A549 (cell line): Measurements from ENCODE around the gene KANSL1. TPM values are rescaled to one million over a fixed set of nuclear protein-coding genes. Genes with fewer than 3 reads are reported as not detected.
A peak's percentile ranks its signal among the peaks of the same experiment; 100 is the strongest.

Experiments used
- ATAC-seq, 2 experiments: fragments of 200-7000 bp in 1 of 2; fragments of >200 bp in 1 of 2; cut with Nextera tagmentation in 1 of 2; cut with Tn5 transposase in 1 of 2; 3 replicates each; pipeline versions ENCODE4 v1.8.0 to v1.9.1; 2018 to 2020; ENCODE audit warnings: mild to moderate bottlenecking in 1 of 2, moderate library complexity in 1 of 2
- CTCF ChIA-PET: fragments of 300-600 bp; sonication (Branson Sonifier 250); formaldehyde crosslinking; extraction: SDS; loops from one replicate; lab custom pipeline; 2021; ENCODE audit warnings: antibody characterized with exemption, inconsistent platforms; lab: Yijun Ruan, JAX
- POLR2A ChIA-PET: fragments of 350-600 bp; formaldehyde crosslinking; extraction: SDS; loops from one replicate; lab custom pipeline; 2021; ENCODE audit warnings: antibody characterized with exemption, inconsistent platforms; lab: Yijun Ruan, JAX
- DNase-seq, 2 experiments: peaks; one replicate each; pipeline versions ENCODE4 v3.0.0 to v3.0.0-alpha.2; 2011 to 2016; ENCODE audit warnings: low read depth in 1 of 2, low spot score in 1 of 2
- FAIRE-seq: peaks from 2 replicates; lab custom pipeline; 2011; peaks lifted over from hg19 to GRCh38; lab: Jason Lieb, UNC
- H3K27ac ChIP-seq, 2 experiments: fragments of >200 bp; sonication (Bioruptor Twin); formaldehyde crosslinking; 3 replicates each; pipeline ENCODE4 v1.5.1; 2016 to 2017
- H3K4me1 ChIP-seq: fragments of >200 bp; sonication (Bioruptor Twin); formaldehyde crosslinking; 3 replicates; pipeline ENCODE4 v1.6.1; 2016
- H3K4me2 ChIP-seq: fragments of >200 bp; sonication (Bioruptor Twin); formaldehyde crosslinking; 3 replicates; pipeline ENCODE4 v1.6.1; 2016
- H3K4me3 ChIP-seq: fragments of >200 bp; sonication (Bioruptor Twin); formaldehyde crosslinking; 3 replicates; pipeline ENCODE4 v1.5.1; 2016
- H3K9me3 ChIP-seq: fragments of >200 bp; sonication (Bioruptor Twin); formaldehyde crosslinking; 3 replicates; pipeline ENCODE4 v1.6.1; 2016
- CBX8 ChIP-seq: fragments of 200-600 bp; sonication (generic); IDR thresholded peaks from 2 replicates; pipeline ENCODE4 v1.6.1; 2016
- CHD2 ChIP-seq: fragments of 150-350 bp; IDR thresholded peaks from 2 replicates; pipeline ENCODE4 v1.6.1; 2014; ENCODE audit warnings: low read length; ENCODE audit not compliant: partially characterized antibody
- CHD4 ChIP-seq: fragments of 200-600 bp; sonication (generic); IDR thresholded peaks from 2 replicates; pipeline ENCODE4 v1.6.1; 2016; ENCODE audit warnings: antibody characterized with exemption, mild to moderate bottlenecking, borderline replicate concordance
- EHF ChIP-seq: fragments of 250-450 bp; sonication (Bioruptor Pico); IDR thresholded peaks from 2 replicates; pipeline ENCODE4 v1.5.0; 2020; ENCODE audit warnings: mild to moderate bottlenecking
- ESRRA ChIP-seq: fragments of 150-350 bp; IDR thresholded peaks from 2 replicates; pipeline ENCODE4 v1.6.1; 2014; ENCODE audit warnings: mild to moderate bottlenecking, low read length, borderline replicate concordance
- FOSB ChIP-seq: fragments of 250-450 bp; sonication (Bioruptor Pico); IDR thresholded peaks from 2 replicates; pipeline ENCODE4 v1.5.0; 2020; ENCODE audit warnings: mild to moderate bottlenecking, moderate library complexity
- HDAC2 ChIP-seq: fragments of 200-600 bp; sonication (generic); IDR thresholded peaks from 2 replicates; pipeline ENCODE4 v1.6.1; 2016
- KDM5A ChIP-seq: fragments of 200-600 bp; sonication (generic); IDR thresholded peaks from 2 replicates; pipeline ENCODE4 v1.6.1; 2016; ENCODE audit warnings: antibody characterized with exemption, mild to moderate bottlenecking
- MAFK ChIP-seq: fragments of 450-650 bp; IDR thresholded peaks from 2 replicates; pipeline ENCODE4 v1.6.1; 2014; ENCODE audit not compliant: partially characterized antibody
- MAZ ChIP-seq: fragments of 150-350 bp; IDR thresholded peaks from 2 replicates; pipeline ENCODE4 v1.6.1; 2014; ENCODE audit warnings: antibody characterized with exemption, low read depth, low read length, borderline replicate concordance
- MYC ChIP-seq: IDR thresholded peaks from 2 replicates; pipeline ENCODE4 v1.6.1; 2012; ENCODE audit warnings: mild to moderate bottlenecking, inconsistent platforms, low read length, improper control_type of control experiment, borderline replicate concordance
- NFE2L2 ChIP-seq: fragments of 150-350 bp; conservative IDR thresholded peaks from 2 replicates; pipeline ENCODE4 v1.6.1; 2014; ENCODE audit warnings: low read length
- PHF8 ChIP-seq: fragments of 200-600 bp; sonication (generic); IDR thresholded peaks from 2 replicates; pipeline ENCODE4 v1.6.1; 2016; ENCODE audit warnings: low read depth, mild to moderate bottlenecking, antibody characterized with exemption, moderate library complexity, borderline replicate concordance
- REST ChIP-seq: fragments of 200-600 bp; sonication (generic); IDR thresholded peaks from 2 replicates; pipeline ENCODE4 v1.6.1; 2016; ENCODE audit warnings: antibody characterized with exemption, mild to moderate bottlenecking, moderate library complexity
- SMC3 ChIP-seq: fragments of >200 bp; sonication (Bioruptor Twin); formaldehyde crosslinking; IDR thresholded peaks from 3 replicates; pipeline ENCODE4 v1.6.1; 2018; ENCODE audit warnings: inconsistent platforms
- WGBS: methylation state at CpG from one replicate; pipeline ENCODE4 v1.1.6; 2017; ENCODE audit errors: missing lambda C conversion rate; 5-methylcytosine and 5-hydroxymethylcytosine counted together
- polyA plus RNA-seq, 4 experiments: library from polyadenylated mRNA; depleted of rRNA in 3 of 4; stranded (reverse); fragments of >200 nt; fragmentation: RNase III in 1 of 4; extraction: RNeasy Plus Mini Kit Qiagen cat#74134 plus additional on column Dnase treatment in 1 of 4; gene quantifications; 2 replicates in 3 of 4; 3 replicates in 1 of 4; pipeline ENCODE4 v1.2.3, GENCODE V29; 2011 to 2017
- TF ChIP-seq, protein P1 (sequence below): fragments of >200 bp; sonication (Bioruptor Twin); formaldehyde crosslinking; IDR thresholded peaks from 2 replicates; pipeline ENCODE4 v1.6.1; 2016
- TF ChIP-seq, protein P2 (sequence below): fragments of >200 bp; sonication (Bioruptor Twin); formaldehyde crosslinking; IDR thresholded peaks from 3 replicates; pipeline ENCODE4 v1.5.1; 2016
- TF ChIP-seq, protein P3 (sequence below): fragments of 250-450 bp; sonication (Bioruptor Pico); IDR thresholded peaks from 2 replicates; pipeline ENCODE4 v1.5.0; 2021; ENCODE audit warnings: mild to moderate bottlenecking, moderate library complexity, borderline replicate concordance
- TF ChIP-seq, protein P4 (sequence below): fragments of >200 bp; sonication (Bioruptor Twin); formaldehyde crosslinking; IDR thresholded peaks from 3 replicates; pipeline ENCODE4 v1.6.1; 2016

The KANSL1 gene
- polyA plus RNA-seq, 2 of the 4 experiments (the other 2 are of a cell fraction): 22.6 to 27.9 TPM

DNA sequence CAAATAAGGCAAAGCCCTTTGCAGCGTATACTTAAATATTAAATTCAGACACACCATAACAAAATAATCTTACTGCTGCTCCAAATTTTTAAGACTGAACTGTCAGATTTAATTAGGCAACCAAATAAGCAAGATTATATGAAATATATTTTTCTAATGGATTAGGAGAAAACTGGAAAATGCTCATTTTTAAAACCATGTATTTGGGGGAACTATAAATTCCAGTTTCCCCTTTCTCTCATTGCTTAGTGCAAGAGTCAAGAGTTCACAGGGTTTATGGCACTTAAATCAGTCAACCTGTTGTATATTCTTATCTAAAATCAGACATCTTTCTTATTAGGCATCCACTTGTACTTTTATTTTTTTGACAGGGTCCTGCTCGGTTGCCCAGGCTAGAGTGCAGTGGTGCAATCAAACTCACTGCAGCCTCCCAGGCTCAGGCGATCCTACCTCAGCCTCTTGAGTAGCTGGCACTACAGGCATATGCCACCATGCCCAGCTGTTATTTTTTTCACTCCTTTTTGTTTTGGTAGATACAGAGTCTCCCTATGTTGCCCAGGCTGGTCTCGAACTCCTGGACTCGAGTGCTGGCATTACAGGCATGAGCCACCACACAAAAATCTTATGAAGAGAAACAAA, 2.1 kb upstream of the KANSL1 start:
- no peak overlapping the region for H3K4me3 ChIP-seq
- CTCF ChIA-PET: interaction anchor here (0.6 to 9.6 kb wide), 7 partner anchors 9 to 141 kb away, joined by 3 to 176 read pairs (median 6); no protein-coding TSS in a partner anchor
- DNase-seq (no peak), FAIRE-seq (no peak)
- H3K4me2 ChIP-seq: peak overlapping the region; percentile 77; the same call in 2 of the 3 replicates
- no peaks in the 10 kb centered on the region for H3K9me3 ChIP-seq
- no peak for TF ChIP-seq EHF (CRISPR knock-in tag)
- TF ChIP-seq PHF8: no peak
- no peak for TF ChIP-seq MAFK
- 0 out of 2 replicates have a peak, but pooled peaks have one; percentile 23 for TF ChIP-seq REST
- TF ChIP-seq, all 56 proteins: peak for 1
- H3K27ac ChIP-seq: no peak overlapping the region
- WGBS: 65% methylated on average over 5 of the region's 5 CpGs
- no peak for ATAC-seq
- POLR2A ChIA-PET: interaction anchor here (0.6 kb wide), 1 partner anchor 23 kb away, joined by 4 read pairs; no protein-coding TSS in a partner anchor
- peaks cover 49% of the 10 kb centered on the region for H3K4me1 ChIP-seq

DNA sequence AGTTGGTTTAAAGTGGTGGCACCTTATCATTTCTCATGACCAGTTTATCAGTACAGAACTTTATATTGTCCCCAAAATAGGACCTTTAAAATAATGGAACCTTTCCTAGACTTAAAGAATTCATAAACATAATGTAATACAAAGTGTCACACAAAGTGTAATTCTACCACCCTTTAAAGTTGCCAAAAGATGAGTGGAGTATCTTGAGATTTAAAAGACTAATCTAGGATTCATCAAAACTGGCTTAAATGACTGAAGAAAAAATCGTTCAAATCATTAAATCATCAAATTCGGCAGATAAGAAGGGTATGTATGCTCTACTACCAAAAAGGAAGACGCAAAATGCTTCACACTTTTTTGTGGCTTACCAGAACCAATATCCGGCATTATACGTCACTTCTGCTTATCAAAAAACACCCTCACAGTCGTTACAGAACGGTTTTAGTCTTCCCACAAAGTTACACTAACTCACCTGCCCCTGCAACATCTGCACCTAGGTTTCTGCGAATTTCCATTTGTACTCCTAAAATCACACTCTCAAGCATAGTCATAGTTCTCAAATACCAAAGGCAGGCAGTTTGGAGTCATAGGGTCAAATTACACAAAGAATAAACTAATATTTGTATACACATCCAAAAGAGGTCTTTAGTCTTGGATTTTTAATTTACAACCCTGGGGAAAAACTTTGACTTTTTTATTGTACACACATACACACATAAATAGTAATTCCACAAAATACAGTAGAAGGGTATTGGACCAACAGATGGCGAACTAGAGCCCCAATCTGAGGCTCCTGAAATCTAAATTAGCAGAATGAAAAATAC, 1.4 kb upstream of the KANSL1 start:
- Histone ChIP-seq H3K4me3 (peak overlapping the region; percentile 65), H3K9me3 (no peaks in the 10 kb centered on the region), H3K4me2 (peak overlapping the region; percentile 77), H3K27ac (peak overlapping the region; percentile 90 to 97; a peak in 5 of 6 replicates), H3K4me1 (peaks cover 49% of the 10 kb centered on the region)
- FAIRE-seq (peak; percentile 13), ATAC-seq (no peak), DNase-seq (peak; percentile 60 to 84)
- CTCF ChIA-PET: interaction anchor here (0.6 to 9.6 kb wide), 42 partner anchors 7 to 619 kb away, joined by 3 to 205 read pairs (median 16); no protein-coding TSS in a partner anchor
- WGBS: 34% methylated on average over 9 of the region's 9 CpGs
- POLR2A ChIA-PET: interaction anchor here (0.6 to 2.3 kb wide), 4 partner anchors 10 to 136 kb away, joined by 4 to 13 read pairs (median 8); no protein-coding TSS in a partner anchor
- TF ChIP-seq, protein P1, sequence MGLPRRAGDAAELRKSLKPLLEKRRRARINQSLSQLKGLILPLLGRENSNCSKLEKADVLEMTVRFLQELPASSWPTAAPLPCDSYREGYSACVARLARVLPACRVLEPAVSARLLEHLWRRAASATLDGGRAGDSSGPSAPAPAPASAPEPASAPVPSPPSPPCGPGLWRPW: no peak
- TF ChIP-seq HDAC2 (no peak), CHD4 (no peak), FOSB (CRISPR knock-in tag) (no peak), MYC (no peak), CBX8 (no peak), MAZ (no peak), REST (no peak; the same call in 1 of the 2 replicates), CHD2 (peak; percentile 6), SMC3 (peak; percentile 70), MAFK (no peak), NFE2L2 (no peak), KDM5A (no peak), ESRRA (no peak)
- TF ChIP-seq, protein P2, sequence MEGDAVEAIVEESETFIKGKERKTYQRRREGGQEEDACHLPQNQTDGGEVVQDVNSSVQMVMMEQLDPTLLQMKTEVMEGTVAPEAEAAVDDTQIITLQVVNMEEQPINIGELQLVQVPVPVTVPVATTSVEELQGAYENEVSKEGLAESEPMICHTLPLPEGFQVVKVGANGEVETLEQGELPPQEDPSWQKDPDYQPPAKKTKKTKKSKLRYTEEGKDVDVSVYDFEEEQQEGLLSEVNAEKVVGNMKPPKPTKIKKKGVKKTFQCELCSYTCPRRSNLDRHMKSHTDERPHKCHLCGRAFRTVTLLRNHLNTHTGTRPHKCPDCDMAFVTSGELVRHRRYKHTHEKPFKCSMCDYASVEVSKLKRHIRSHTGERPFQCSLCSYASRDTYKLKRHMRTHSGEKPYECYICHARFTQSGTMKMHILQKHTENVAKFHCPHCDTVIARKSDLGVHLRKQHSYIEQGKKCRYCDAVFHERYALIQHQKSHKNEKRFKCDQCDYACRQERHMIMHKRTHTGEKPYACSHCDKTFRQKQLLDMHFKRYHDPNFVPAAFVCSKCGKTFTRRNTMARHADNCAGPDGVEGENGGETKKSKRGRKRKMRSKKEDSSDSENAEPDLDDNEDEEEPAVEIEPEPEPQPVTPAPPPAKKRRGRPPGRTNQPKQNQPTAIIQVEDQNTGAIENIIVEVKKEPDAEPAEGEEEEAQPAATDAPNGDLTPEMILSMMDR: peak; percentile 91
- TF ChIP-seq, protein P3, sequence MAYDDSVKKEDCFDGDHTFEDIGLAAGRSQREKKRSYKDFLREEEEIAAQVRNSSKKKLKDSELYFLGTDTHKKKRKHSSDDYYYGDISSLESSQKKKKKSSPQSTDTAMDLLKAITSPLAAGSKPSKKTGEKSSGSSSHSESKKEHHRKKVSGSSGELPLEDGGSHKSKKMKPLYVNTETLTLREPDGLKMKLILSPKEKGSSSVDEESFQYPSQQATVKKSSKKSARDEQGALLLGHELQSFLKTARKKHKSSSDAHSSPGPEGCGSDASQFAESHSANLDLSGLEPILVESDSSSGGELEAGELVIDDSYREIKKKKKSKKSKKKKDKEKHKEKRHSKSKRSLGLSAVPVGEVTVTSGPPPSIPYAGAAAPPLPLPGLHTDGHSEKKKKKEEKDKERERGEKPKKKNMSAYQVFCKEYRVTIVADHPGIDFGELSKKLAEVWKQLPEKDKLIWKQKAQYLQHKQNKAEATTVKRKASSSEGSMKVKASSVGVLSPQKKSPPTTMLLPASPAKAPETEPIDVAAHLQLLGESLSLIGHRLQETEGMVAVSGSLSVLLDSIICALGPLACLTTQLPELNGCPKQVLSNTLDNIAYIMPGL (CRISPR knock-in tag): no peak
- TF ChIP-seq, protein P4, sequence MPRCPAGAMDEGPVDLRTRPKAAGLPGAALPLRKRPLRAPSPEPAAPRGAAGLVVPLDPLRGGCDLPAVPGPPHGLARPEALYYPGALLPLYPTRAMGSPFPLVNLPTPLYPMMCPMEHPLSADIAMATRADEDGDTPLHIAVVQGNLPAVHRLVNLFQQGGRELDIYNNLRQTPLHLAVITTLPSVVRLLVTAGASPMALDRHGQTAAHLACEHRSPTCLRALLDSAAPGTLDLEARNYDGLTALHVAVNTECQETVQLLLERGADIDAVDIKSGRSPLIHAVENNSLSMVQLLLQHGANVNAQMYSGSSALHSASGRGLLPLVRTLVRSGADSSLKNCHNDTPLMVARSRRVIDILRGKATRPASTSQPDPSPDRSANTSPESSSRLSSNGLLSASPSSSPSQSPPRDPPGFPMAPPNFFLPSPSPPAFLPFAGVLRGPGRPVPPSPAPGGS: no peak
